ENCODE measurements around the gene AATF. TPM values are rescaled to one million over a fixed set of nuclear protein-coding genes. Genes with fewer than 3 reads are reported as not detected.

Gene AATF
- polyA plus RNA-seq, 3 donors = 24.3 to 57.9 (median 41.1) TPM

DNA sequence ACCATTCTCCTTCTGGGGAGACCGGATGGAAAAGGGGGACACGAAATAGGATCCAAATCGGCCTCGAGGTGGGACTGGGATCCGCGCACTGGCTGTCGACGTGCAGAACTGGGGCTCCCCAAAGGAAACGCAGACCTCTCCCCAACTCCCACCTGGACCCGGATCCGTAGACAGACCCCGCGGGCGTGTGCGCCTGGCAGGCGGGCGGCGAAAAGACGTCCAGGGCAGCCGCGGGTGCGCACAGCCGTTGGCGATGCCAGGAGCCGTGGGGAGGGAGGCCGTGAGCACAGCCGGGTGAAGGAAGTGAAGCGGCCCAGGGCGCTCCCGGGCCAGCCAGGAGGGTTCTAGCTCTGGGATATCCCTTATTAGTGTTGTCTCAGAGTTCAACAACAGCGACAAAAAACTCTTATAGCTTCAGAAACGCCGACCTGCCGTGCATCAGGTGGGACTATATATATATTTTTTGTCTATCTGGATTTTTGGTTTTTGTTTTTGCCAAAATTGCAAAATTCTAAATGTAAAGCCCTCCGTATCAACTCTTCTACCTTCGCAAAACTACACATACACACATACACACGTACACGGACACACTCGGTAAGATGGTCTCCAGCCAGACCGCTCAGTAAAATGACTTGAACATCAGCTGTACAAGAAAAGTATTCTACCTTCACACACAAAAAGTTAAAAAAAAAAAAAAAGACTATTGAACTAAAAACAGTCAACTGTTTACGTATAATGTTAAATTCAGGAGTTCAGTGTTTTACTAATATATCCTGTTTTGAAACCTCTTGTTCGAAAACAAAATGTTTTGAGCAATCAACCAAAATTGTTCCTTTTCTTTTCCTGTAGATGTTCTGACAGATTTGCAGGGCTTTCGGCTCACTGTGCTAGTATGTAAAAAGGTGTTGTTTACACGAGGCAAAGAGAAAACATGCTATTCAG is 5.2 kb upstream of the AATF start:
- TF ChIP-seq, protein P1, sequence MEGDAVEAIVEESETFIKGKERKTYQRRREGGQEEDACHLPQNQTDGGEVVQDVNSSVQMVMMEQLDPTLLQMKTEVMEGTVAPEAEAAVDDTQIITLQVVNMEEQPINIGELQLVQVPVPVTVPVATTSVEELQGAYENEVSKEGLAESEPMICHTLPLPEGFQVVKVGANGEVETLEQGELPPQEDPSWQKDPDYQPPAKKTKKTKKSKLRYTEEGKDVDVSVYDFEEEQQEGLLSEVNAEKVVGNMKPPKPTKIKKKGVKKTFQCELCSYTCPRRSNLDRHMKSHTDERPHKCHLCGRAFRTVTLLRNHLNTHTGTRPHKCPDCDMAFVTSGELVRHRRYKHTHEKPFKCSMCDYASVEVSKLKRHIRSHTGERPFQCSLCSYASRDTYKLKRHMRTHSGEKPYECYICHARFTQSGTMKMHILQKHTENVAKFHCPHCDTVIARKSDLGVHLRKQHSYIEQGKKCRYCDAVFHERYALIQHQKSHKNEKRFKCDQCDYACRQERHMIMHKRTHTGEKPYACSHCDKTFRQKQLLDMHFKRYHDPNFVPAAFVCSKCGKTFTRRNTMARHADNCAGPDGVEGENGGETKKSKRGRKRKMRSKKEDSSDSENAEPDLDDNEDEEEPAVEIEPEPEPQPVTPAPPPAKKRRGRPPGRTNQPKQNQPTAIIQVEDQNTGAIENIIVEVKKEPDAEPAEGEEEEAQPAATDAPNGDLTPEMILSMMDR (IDR thresholded peaks at IDR 0.05) = no peak
- intact Hi-C loops (cut with micrococcal nuclease) = loop anchor here in 1 of 2 donors (10.0 kb wide), 1 partner anchor 339 kb away; the partner anchor contains the start of gene MRM1
- Mint-ChIP-seq H3K4me3 (peak overlapping the region in 1 of 2 donors; percentile 78), H3K4me1 (peaks cover 38% of the 10 kb centered on the region), H3K36me3 (peaks cover 9 to 17% of the 10 kb centered on the region in 2 donors), H3K27ac (peak overlapping the region in 1 of 7 donors; percentile 36), H3K9me3 (peaks cover 0 to 60% (median 20%) of the 10 kb centered on the region in 7 donors), H3K27me3 (ENCODE audit: low read depth in 3 of 3) (peaks cover 90 to 94% (median 93%) of the 10 kb centered on the region in 3 donors)
- Histone ChIP-seq H3K36me3 (replicated peaks in 1 of 2; ENCODE audit: control insufficient read depth in 1 of 2, insufficient read depth in 2 of 2, low read length in 2 of 2) (no peaks in the 10 kb centered on the region), H3K9ac (ENCODE audit: insufficient read depth, low read length, poor library complexity, severe bottlenecking) (no peak overlapping the region), H3K4me2 (replicated peaks; ENCODE audit: extremely low read depth, low read length, poor library complexity, severe bottlenecking) (no peak overlapping the region), H3K27ac (ENCODE audit: low read depth in 1 of 2, low read length in 2 of 2) (no peak overlapping the region), H3K79me2 (ENCODE audit: insufficient read depth, low read length) (no peaks in the 10 kb centered on the region), H3K27me3 (ENCODE audit: control insufficient read depth in 2 of 2, insufficient read depth in 2 of 2, low read length in 2 of 2) (peaks cover 91 to 96% of the 10 kb centered on the region in 2 donors), H3K4me3 (replicated peaks in 1 of 3; ENCODE audit: low read depth in 2 of 3, low read length in 3 of 3) (no peak overlapping the region), H2AFZ (ENCODE audit: insufficient read depth, low read depth, low read length, poor library complexity, severe bottlenecking) (no peak overlapping the region), H3K4me1 (ENCODE audit: control insufficient read depth in 1 of 2, insufficient read depth in 2 of 2, low read length in 2 of 2) (peaks cover 21 to 30% of the 10 kb centered on the region in 2 donors), H4K20me1 (ENCODE audit: insufficient read depth, low read length) (no peaks in the 10 kb centered on the region), H3K9me3 (replicated peaks in 1 of 2; ENCODE audit: control insufficient read depth in 1 of 2, insufficient read depth in 1 of 2, low read length in 2 of 2) (peaks cover 2 to 60% of the 10 kb centered on the region in 2 donors)
- WGBS (ENCODE audit: insufficient coverage) = 8% methylated on average over 30 of the region's 44 CpGs
- no peak for DNase-seq

DNA sequence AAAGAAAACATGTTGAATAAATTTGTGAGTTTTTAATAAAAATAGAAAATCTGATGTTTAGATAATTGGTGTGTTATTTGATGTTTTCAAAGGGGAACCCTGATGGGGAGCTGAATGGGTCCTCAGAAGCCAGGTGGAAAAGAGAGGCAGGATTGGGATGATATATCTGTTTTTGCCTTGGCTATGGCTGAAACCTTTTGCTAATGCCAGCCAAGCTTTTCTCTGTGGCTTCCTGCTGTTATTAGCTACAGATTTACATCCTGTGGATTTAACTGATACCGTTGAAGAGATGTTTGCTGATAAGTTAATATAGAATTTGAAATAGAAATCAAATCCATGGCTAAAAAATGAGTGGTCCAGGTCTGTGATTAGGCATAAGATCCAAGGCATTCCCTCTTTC is 4.2 kb upstream of the AATF start:
- H3K4me1 ChIP-seq (ENCODE audit: control insufficient read depth in 1 of 2, insufficient read depth in 2 of 2, low read length in 2 of 2) = peaks cover 23 to 34% of the 10 kb centered on the region in 2 donors
- H4K20me1 ChIP-seq (ENCODE audit: insufficient read depth, low read length) = peaks cover under 1% of the 10 kb centered on the region
- Mint-ChIP-seq H3K4me3 (peak overlapping the region in 1 of 2 donors; percentile 56), H3K27me3 (ENCODE audit: low read depth in 3 of 3) (peaks cover 79 to 84% (median 82%) of the 10 kb centered on the region in 3 donors), H3K9me3 (peaks cover 0 to 55% (median 14%) of the 10 kb centered on the region in 7 donors), H3K36me3 (peaks cover 6 to 12% of the 10 kb centered on the region in 2 donors), H3K27ac (no peak overlapping the region), H3K4me1 (peaks cover 35% of the 10 kb centered on the region)
- peaks cover 0 to 51% of the 10 kb centered on the region in 2 donors for H3K9me3 ChIP-seq (replicated peaks in 1 of 2; ENCODE audit: control insufficient read depth in 1 of 2, insufficient read depth in 1 of 2, low read length in 2 of 2)
- H3K27me3 ChIP-seq (ENCODE audit: control insufficient read depth in 2 of 2, insufficient read depth in 2 of 2, low read length in 2 of 2) = peaks cover 81 to 86% of the 10 kb centered on the region in 2 donors
- H3K79me2 ChIP-seq (ENCODE audit: insufficient read depth, low read length) = peaks cover 7% of the 10 kb centered on the region
- WGBS (ENCODE audit: insufficient coverage) = no CpG with 5 or more reads among the region's 1 CpG
- H3K27ac ChIP-seq (ENCODE audit: low read depth in 1 of 2, low read length in 2 of 2) = no peak overlapping the region
- no peak overlapping the region for H3K4me2 ChIP-seq (replicated peaks; ENCODE audit: extremely low read depth, low read length, poor library complexity, severe bottlenecking)
- intact Hi-C loops (cut with micrococcal nuclease) = loop anchor here in 1 of 2 donors (10.0 kb wide), 1 partner anchor 340 kb away; the partner anchor contains the start of gene MRM1
- no peak overlapping the region for H3K9ac ChIP-seq (ENCODE audit: insufficient read depth, low read length, poor library complexity, severe bottlenecking)
- DNase-seq = no peak
- H3K36me3 ChIP-seq (replicated peaks in 1 of 2; ENCODE audit: control insufficient read depth in 1 of 2, insufficient read depth in 2 of 2, low read length in 2 of 2) = no peaks in the 10 kb centered on the region
- H2AFZ ChIP-seq (ENCODE audit: insufficient read depth, low read depth, low read length, poor library complexity, severe bottlenecking) = no peak overlapping the region
- no peak overlapping the region for H3K4me3 ChIP-seq (replicated peaks in 1 of 3; ENCODE audit: low read depth in 2 of 3, low read length in 3 of 3)
- TF ChIP-seq, protein P1 (IDR thresholded peaks at IDR 0.05) = no peak
